Measurements from ENCODE around the gene PAX7.

DNA sequence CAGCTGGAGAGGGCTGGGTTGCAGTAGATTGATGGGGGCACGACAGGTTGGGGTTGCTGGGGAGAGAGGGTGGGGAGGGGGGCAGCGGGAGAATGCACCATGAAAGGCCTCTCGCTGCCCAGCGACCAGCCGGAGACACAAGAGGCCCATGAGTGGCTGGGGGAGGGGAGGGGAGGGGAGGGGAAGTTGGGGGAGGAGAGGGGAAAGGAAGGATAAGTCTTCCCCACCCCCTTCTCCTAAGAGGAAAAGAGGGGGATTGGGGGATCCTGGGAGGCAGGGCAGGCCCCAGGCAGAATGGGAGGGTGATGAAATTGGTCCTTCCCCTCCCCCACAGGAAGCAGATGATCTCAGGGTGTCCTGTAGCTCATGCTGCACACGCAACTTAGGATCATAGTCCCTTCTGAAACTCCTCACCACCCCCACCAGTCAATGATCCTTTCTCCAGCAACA, 45.7 kb downstream of the PAX7 start:
- TF ChIP-seq CTCF (conservative IDR thresholded peaks at IDR 0.05), result no peak
- TF ChIP-seq ZFX (IDR thresholded peaks at IDR 0.05), result no peak

Measured in C4-2B (cell line).